H1 (cell line): Measurements from ENCODE around the gene PLAC9. TPM values are rescaled to one million over a fixed set of nuclear protein-coding genes. Genes with fewer than 3 reads are reported as not detected.

Source experiments
- CTCF ChIA-PET: fragments of 300-600 bp; sonication (Branson Sonifier 250); formaldehyde crosslinking; loops from one replicate; lab custom pipeline; 2021; ENCODE audit not compliant: partially characterized antibody; lab: Charles Lee
- POLR2A ChIA-PET: fragments of 300-600 bp; sonication (Branson Sonifier 250); formaldehyde crosslinking; loops from one replicate; lab custom pipeline; 2021; ENCODE audit warnings: inconsistent platforms; ENCODE audit not compliant: partially characterized antibody; lab: Charles Lee
- DNase-seq, 2 experiments: peaks; one replicate each; pipeline versions ENCODE4 v3.0.0 to v3.0.0-alpha.2; 2010 to 2022; ENCODE audit warnings: low spot score in 2 of 2, low read depth in 1 of 2, mixed read lengths in 1 of 2
- FAIRE-seq: peaks from 2 replicates; lab custom pipeline; 2011; peaks lifted over from hg19 to GRCh38; lab: Jason Lieb, UNC
- H2AFZ ChIP-seq: 2 replicates; pipeline ENCODE4 v1.8.1; 2012; ENCODE audit warnings: low read length, inconsistent platforms
- H2AK5ac ChIP-seq: 2 replicates; pipeline ENCODE4 v1.6.1; 2013; ENCODE audit warnings: low read depth, low read length
- H2BK120ac ChIP-seq: replicated peaks from 2 replicates; pipeline ENCODE3; 2013; ENCODE audit warnings: low read depth, low read length, inconsistent platforms
- H2BK12ac ChIP-seq: 2 replicates; pipeline ENCODE4 v1.6.1; 2013; ENCODE audit warnings: low read depth, low read length
- H2BK15ac ChIP-seq: 2 replicates; pipeline ENCODE4 v1.6.1; 2013; ENCODE audit warnings: low read length
- H2BK20ac ChIP-seq: 2 replicates; pipeline ENCODE4 v1.6.1; 2013; ENCODE audit warnings: low read length
- H2BK5ac ChIP-seq: 2 replicates; pipeline ENCODE4 v1.6.1; 2013; ENCODE audit warnings: low read depth, low read length
- H3K14ac ChIP-seq: 2 replicates; pipeline ENCODE4 v1.6.1; 2013; ENCODE audit warnings: inconsistent platforms; ENCODE audit not compliant: insufficient read length
- H3K18ac ChIP-seq: 2 replicates; pipeline ENCODE4 v1.6.1; 2013; ENCODE audit warnings: low read length; ENCODE audit errors: extremely low read depth
- H3K23ac ChIP-seq: 2 replicates; pipeline ENCODE4 v1.6.1; 2013; ENCODE audit warnings: inconsistent platforms; ENCODE audit not compliant: insufficient read length
- H3K23me2 ChIP-seq: 2 replicates; pipeline ENCODE4 v1.6.1; 2013; ENCODE audit warnings: low read depth, low read length
- H3K27ac ChIP-seq: 2 replicates; pipeline ENCODE4 v1.6.1; 2011; ENCODE audit warnings: low read depth, low read length, inconsistent platforms
- H3K27me3 ChIP-seq, 4 experiments: replicated peaks in 1 of 4; 1 replicate in 1 of 4; 2 replicates in 3 of 4; pipeline versions ENCODE4 v1.6.1 to v1.8.1; 2011 to 2013; ENCODE audit warnings: low read length in 3 of 4, mild to moderate bottlenecking in 3 of 4, inconsistent platforms in 2 of 4, mixed read lengths in 2 of 4, moderate library complexity in 1 of 4; ENCODE audit not compliant: control insufficient read depth in 3 of 4, insufficient read depth in 3 of 4; ENCODE audit errors: extremely low read depth in 1 of 4
- H3K36me3 ChIP-seq, 4 experiments: 2 replicates each; pipeline versions ENCODE4 v1.6.1 to v1.8.1; 2011 to 2013; ENCODE audit warnings: mild to moderate bottlenecking in 4 of 4, low read length in 3 of 4, moderate library complexity in 2 of 4, control low read depth in 1 of 4, inconsistent platforms in 1 of 4; ENCODE audit not compliant: insufficient read depth in 4 of 4, control insufficient read depth in 2 of 4
- H3K4ac ChIP-seq: replicated peaks from 2 replicates; pipeline ENCODE3; 2013; ENCODE audit warnings: low read length, low read depth, mixed read lengths, inconsistent platforms; ENCODE audit not compliant: insufficient read length
- H3K4me1 ChIP-seq, 4 experiments: replicated peaks in 1 of 4; 1 replicate in 1 of 4; 2 replicates in 3 of 4; pipeline versions ENCODE4 v1.6.1 to v1.8.1; 2011 to 2013; ENCODE audit warnings: low read length in 3 of 4, inconsistent platforms in 2 of 4, mixed read lengths in 1 of 4; ENCODE audit not compliant: insufficient read depth in 4 of 4, control insufficient read depth in 3 of 4
- H3K4me2 ChIP-seq, 2 experiments: 2 replicates each; pipeline versions ENCODE4 v1.6.1 to v1.8.1; 2011 to 2013; ENCODE audit warnings: low read depth in 2 of 2, low read length in 2 of 2, control low read depth in 1 of 2, inconsistent platforms in 1 of 2, mild to moderate bottlenecking in 1 of 2; ENCODE audit not compliant: insufficient read depth in 1 of 2
- H3K4me3 ChIP-seq, 4 experiments: fragments of 200-600, 300-600 bp in 1 of 4; sonication (generic), shearing (Covaris generic), sonication (Bioruptor Twin) in 1 of 4; 2 replicates each; pipeline versions ENCODE4 v1.5.1 to v1.8.1; 2011 to 2016; ENCODE audit warnings: low read length in 4 of 4, low read depth in 3 of 4, control low read depth in 2 of 4, inconsistent platforms in 2 of 4, mild to moderate bottlenecking in 2 of 4, mixed read lengths in 1 of 4, moderate library complexity in 1 of 4; ENCODE audit not compliant: insufficient read depth in 2 of 4; ENCODE audit errors: extremely low read depth in 1 of 4
- H3K56ac ChIP-seq: replicated peaks from 2 replicates; pipeline ENCODE3; 2013; ENCODE audit warnings: low read depth, mild to moderate bottlenecking, mixed read lengths, low read length, inconsistent platforms; ENCODE audit not compliant: insufficient read length
- H3K79me1 ChIP-seq: 2 replicates; pipeline ENCODE4 v1.6.1; 2013; ENCODE audit warnings: low read depth, low read length, control low read depth
- H3K79me2 ChIP-seq, 2 experiments: 2 replicates each; pipeline versions ENCODE4 v1.6.1 to v1.8.1; 2012 to 2013; ENCODE audit warnings: low read length in 2 of 2, mild to moderate bottlenecking in 2 of 2, inconsistent platforms in 1 of 2; ENCODE audit not compliant: insufficient read depth in 2 of 2, control insufficient read depth in 1 of 2
- H3K9ac ChIP-seq, 4 experiments: replicated peaks in 1 of 4; 1 replicate in 1 of 4; 2 replicates in 3 of 4; pipeline versions ENCODE4 v1.6.1 to v1.8.1; 2011 to 2013; ENCODE audit warnings: low read depth in 3 of 4, low read length in 3 of 4, control low read depth in 2 of 4, mild to moderate bottlenecking in 2 of 4, moderate library complexity in 2 of 4, inconsistent platforms in 1 of 4; ENCODE audit errors: extremely low read depth in 1 of 4
- H3K9me3 ChIP-seq, 2 experiments: 2 replicates each; pipeline versions ENCODE4 v1.6.1 to v1.8.1; 2012 to 2013; ENCODE audit warnings: mild to moderate bottlenecking in 2 of 2, moderate library complexity in 2 of 2, control low read depth in 1 of 2, inconsistent platforms in 1 of 2, low read depth in 1 of 2, low read length in 1 of 2, mixed read lengths in 1 of 2; ENCODE audit not compliant: insufficient read depth in 2 of 2
- H4K20me1 ChIP-seq, 2 experiments: replicated peaks in 1 of 2; 2 replicates each; pipeline versions ENCODE3 to v1.8.1; 2011 to 2013; ENCODE audit warnings: inconsistent platforms in 2 of 2, low read length in 2 of 2, mild to moderate bottlenecking in 1 of 2; ENCODE audit not compliant: insufficient read depth in 2 of 2, control insufficient read depth in 1 of 2
- H4K5ac ChIP-seq: 2 replicates; pipeline ENCODE4 v1.6.1; 2013; ENCODE audit warnings: low read length, low read depth, mixed read lengths, inconsistent platforms; ENCODE audit not compliant: insufficient read length
- H4K8ac ChIP-seq: 2 replicates; pipeline ENCODE4 v1.8.0; 2013; ENCODE audit warnings: mild to moderate bottlenecking, moderate library complexity, low read length, inconsistent platforms; ENCODE audit not compliant: insufficient read depth; ENCODE audit errors: extremely low read depth
- H4K91ac ChIP-seq: replicated peaks from 2 replicates; pipeline ENCODE3; 2013; ENCODE audit warnings: low read length, mixed read lengths, inconsistent platforms; ENCODE audit not compliant: insufficient read length
- CEBPB ChIP-seq: IDR thresholded peaks from 2 replicates; pipeline ENCODE4 v1.6.1; 2012; ENCODE audit warnings: low read depth, low read length
- HDAC2 ChIP-seq, 2 experiments: fragments of 300-600 bp in 1 of 2; sonication (generic) in 1 of 2; IDR thresholded peaks; 2 replicates each; pipeline ENCODE4 v1.6.1; 2011 to 2012; ENCODE audit warnings: low read depth in 2 of 2, low read length in 2 of 2, mild to moderate bottlenecking in 2 of 2, moderate library complexity in 2 of 2, borderline replicate concordance in 1 of 2, inconsistent platforms in 1 of 2
- NRF1 ChIP-seq: IDR thresholded peaks from 2 replicates; pipeline ENCODE4 v1.6.1; 2011; ENCODE audit warnings: mild to moderate bottlenecking, low read depth, low read length, improper control_type of control experiment
- PHF8 ChIP-seq: fragments of 200-600 bp; sonication (generic); conservative IDR thresholded peaks from 2 replicates; pipeline ENCODE4 v1.7.1; 2012; ENCODE audit warnings: low read depth, mild to moderate bottlenecking, inconsistent platforms, low read length, moderate library complexity
- RFX5 ChIP-seq: IDR thresholded peaks from 2 replicates; pipeline ENCODE4 v1.6.1; 2011; ENCODE audit warnings: low read depth, low read length, improper control_type of control experiment, borderline replicate concordance
- SIRT6 ChIP-seq: IDR thresholded peaks from one replicate; pipeline ENCODE4 v1.7.1; 2012; ENCODE audit warnings: low read length, inconsistent platforms
- SP2 ChIP-seq: IDR thresholded peaks from 2 replicates; pipeline ENCODE4 v1.6.1; 2012; ENCODE audit warnings: mild to moderate bottlenecking, low read length, inconsistent platforms
- TBP ChIP-seq: IDR thresholded peaks from 2 replicates; pipeline ENCODE4 v1.6.1; 2011; ENCODE audit warnings: low read depth, low read length, improper control_type of control experiment
- WGBS, 2 experiments: shearing (Covaris generic) in 1 of 2; methylation state at CpG; one replicate each; pipeline versions ENCODE4 v1.1.6 to v1.1.7; 2013 to 2015; ENCODE audit warnings: low lambda C conversion rate in 2 of 2, mixed read lengths in 2 of 2, inconsistent platforms in 1 of 2, low coverage in 1 of 2, missing lambda C conversion rate in 1 of 2; ENCODE audit not compliant: insufficient replicate concordance in 2 of 2, insufficient coverage in 1 of 2, insufficient read length in 1 of 2; ENCODE audit errors: extremely low coverage in 1 of 2, missing lambda C conversion rate in 1 of 2; 5-methylcytosine and 5-hydroxymethylcytosine counted together
- polyA plus RNA-seq, 7 experiments: library from polyadenylated mRNA; depleted of rRNA in 3 of 7; stranded (reverse) in 5 of 7; unstranded in 2 of 7; fragments of >200 nt in 5 of 7; fragments of 200-250 nt in 2 of 7; gene quantifications; 1 replicate in 5 of 7; 2 replicates in 1 of 7; 4 replicates in 1 of 7; pipeline versions ENCODE4 v1.2.1 to v1.2.3, GENCODE V29; 2011 to 2013; ENCODE audit warnings: missing spikeins in 2 of 7, mixed read lengths in 2 of 7
- total RNA-seq: library from RNA; stranded (reverse); fragmentation: NEBNext Ultra II Directional; extraction: Animal tissue kit (Norgen Biotek cat#: 25700); gene quantifications from 2 replicates; pipeline ENCODE4 v1.2.1, GENCODE V29; 2021

PLAC9 gene
- total and polyA plus RNA-seq, 2 of the 8 experiments (the other 6 are each of a cell fraction or from before 2014, with no cell fraction given) = 8.4 to 16.7 TPM

DNA sequence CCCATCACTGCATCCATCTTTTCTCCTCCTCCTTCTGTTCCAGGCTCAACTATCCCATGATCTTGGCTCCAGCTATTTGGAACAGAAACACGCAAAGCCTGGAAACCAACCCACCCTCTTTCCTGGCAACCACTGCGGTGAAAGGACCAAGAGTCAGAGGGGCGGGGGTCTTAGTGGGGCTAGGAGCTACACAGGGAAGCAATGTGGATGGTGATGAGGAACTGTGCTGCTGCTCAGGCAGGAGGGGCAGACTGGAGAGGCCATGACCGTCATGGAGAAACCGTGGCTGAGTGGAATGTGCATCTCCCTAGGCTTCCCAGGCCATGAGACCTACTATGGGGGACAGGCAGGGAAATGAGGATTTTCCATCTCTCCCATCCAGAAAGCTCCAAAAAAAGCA lies 25.6 kb downstream of the PLAC9 start:
- Histone ChIP-seq H3K4me1 (peaks cover 2 to 8% (median 6%) of the 10 kb centered on the region in 4 experiments; a peak in 5 of 7 replicates), H4K91ac (no peak overlapping the region), H3K23ac (no peak overlapping the region), H3K14ac (no peak overlapping the region), H4K20me1 (peaks cover 0 to 2% of the 10 kb centered on the region in 2 experiments), H2AFZ (no peak overlapping the region), H4K5ac (no peak overlapping the region), H3K23me2 (no peaks in the 10 kb centered on the region), H3K27ac (no peak overlapping the region), H3K4ac (no peak overlapping the region), H2AK5ac (no peak overlapping the region), H3K79me2 (no peaks in the 10 kb centered on the region), H3K9ac (no peak overlapping the region), H3K79me1 (no peaks in the 10 kb centered on the region; the same call in 1 of the 2 replicates), H3K4me2 (no peak overlapping the region), H2BK120ac (no peak overlapping the region), H2BK12ac (no peak overlapping the region), H3K4me3 (no peak overlapping the region), H2BK5ac (no peak overlapping the region), H3K27me3 (no peaks in the 10 kb centered on the region), H3K56ac (no peak overlapping the region), H3K9me3 (no peaks in the 10 kb centered on the region), H2BK15ac (no peak overlapping the region), H3K36me3 (peaks cover 5 to 20% (median 11%) of the 10 kb centered on the region in 4 experiments; a peak in 6 of 8 replicates), H3K18ac (no peak overlapping the region), H2BK20ac (no peak overlapping the region), H4K8ac (no peak overlapping the region)
- POLR2A ChIA-PET = interaction anchor here (0.6 kb wide), 1 partner anchor 10 kb away, joined by 3 read pairs; no protein-coding TSS in a partner anchor
- WGBS, 2 experiments = 93% methylated on average over 5 of the region's 5 CpGs; no CpG with 5 or more reads in 1 of the 2 experiments
- CTCF ChIA-PET = interaction anchor here (0.5 to 9.8 kb wide), 9 partner anchors 9 to 811 kb away, joined by 3 to 59 read pairs (median 3); no protein-coding TSS in a partner anchor
- FAIRE-seq (no peak), DNase-seq (no peak)
- TF ChIP-seq CEBPB (no peak), NRF1 (no peak), PHF8 (no peak), SIRT6 (no peak), RFX5 (no peak), TBP (no peak), HDAC2 (IDR thresholded peaks at IDR 0.05; ENCODE audit: borderline replicate concordance in 1 of 2, low read depth in 2 of 2, low read length in 2 of 2) (no peak), SP2 (no peak)
